Liver (tissue), 9 donors: Measurements from ENCODE around the gene UBE2S. TPM values are rescaled to one million over a fixed set of nuclear protein-coding genes. Genes with fewer than 3 reads are reported as not detected.

Experiments used
- DNase-seq: peaks from one replicate; pipeline ENCODE4 v3.0.0-alpha.2; 2017; ENCODE audit warnings: low spot score
- H3K27ac ChIP-seq, 2 donors: one replicate each; pipeline ENCODE4 v1.7.0; 2013; ENCODE audit warnings: inconsistent platforms in 2 of 2, low read length in 2 of 2, control low read depth in 1 of 2, low read depth in 1 of 2, mild to moderate bottlenecking in 1 of 2
- H3K27me3 ChIP-seq, 4 donors: one replicate each; pipeline versions ENCODE4 v1.6.1 to v1.7.0; 2013; ENCODE audit warnings: low read length in 3 of 4, inconsistent platforms in 1 of 4, mild to moderate bottlenecking in 1 of 4, moderate library complexity in 1 of 4; ENCODE audit not compliant: control insufficient read depth in 4 of 4, insufficient read depth in 4 of 4
- H3K36me3 ChIP-seq, 4 donors: one replicate each; pipeline versions ENCODE4 v1.6.1 to v1.7.0; 2013; ENCODE audit warnings: low read length in 3 of 4, mild to moderate bottlenecking in 3 of 4, low read depth in 1 of 4, moderate library complexity in 1 of 4; ENCODE audit not compliant: control insufficient read depth in 4 of 4, insufficient read depth in 3 of 4
- H3K4me1 ChIP-seq, 4 donors: one replicate each; pipeline versions ENCODE4 v1.6.1 to v1.7.0; 2013; ENCODE audit warnings: low read length in 3 of 4, mild to moderate bottlenecking in 3 of 4, moderate library complexity in 1 of 4; ENCODE audit not compliant: control insufficient read depth in 4 of 4, insufficient read depth in 4 of 4
- H3K4me3 ChIP-seq, 3 donors: one replicate each; pipeline versions ENCODE4 v1.6.1 to v1.7.0; 2013; ENCODE audit warnings: low read length in 3 of 3, control low read depth in 1 of 3, low read depth in 1 of 3, mild to moderate bottlenecking in 1 of 3
- H3K9ac ChIP-seq, 2 donors: one replicate each; pipeline ENCODE4 v1.7.0; 2013; ENCODE audit warnings: low read length in 2 of 2, mild to moderate bottlenecking in 2 of 2, moderate library complexity in 2 of 2, control low read depth in 1 of 2, low read depth in 1 of 2
- H3K9me3 ChIP-seq, 4 donors: one replicate each; pipeline versions ENCODE4 v1.6.1 to v1.7.0; 2013; ENCODE audit warnings: low read length in 3 of 4; ENCODE audit not compliant: control insufficient read depth in 4 of 4
- ATF3 ChIP-seq: IDR thresholded peaks from 2 replicates; pipeline ENCODE4 v1.6.1; 2016; ENCODE audit warnings: antibody characterized with exemption
- EGR1 ChIP-seq, 2 donors: IDR thresholded peaks; 2 replicates each; pipeline ENCODE4 v1.6.1; 2016 to 2018; ENCODE audit warnings: antibody characterized with exemption in 2 of 2, low read depth in 2 of 2
- FOXA2 ChIP-seq: IDR thresholded peaks from 2 replicates; pipeline ENCODE4 v1.6.1; 2016; ENCODE audit warnings: antibody characterized with exemption
- GABPA ChIP-seq, 2 donors: IDR thresholded peaks in 1 of 2; conservative IDR thresholded peaks in 1 of 2; 2 replicates each; pipeline ENCODE4 v1.6.1; 2016; ENCODE audit warnings: antibody characterized with exemption in 2 of 2, mild to moderate bottlenecking in 1 of 2, moderate library complexity in 1 of 2
- HNF4A ChIP-seq, 2 donors: conservative IDR thresholded peaks; 2 replicates each; pipeline ENCODE4 v1.6.1; 2016; ENCODE audit warnings: antibody characterized with exemption in 2 of 2, mild to moderate bottlenecking in 2 of 2
- HNF4G ChIP-seq: IDR thresholded peaks from 2 replicates; pipeline ENCODE4 v1.6.1; 2016; ENCODE audit warnings: antibody characterized with exemption
- JUND ChIP-seq, 2 donors: IDR thresholded peaks; 2 replicates each; pipeline ENCODE4 v1.6.1; 2016; ENCODE audit warnings: antibody characterized with exemption in 2 of 2
- MAX ChIP-seq: IDR thresholded peaks from 2 replicates; pipeline ENCODE4 v1.6.1; 2016; ENCODE audit warnings: antibody characterized with exemption
- NR2F2 ChIP-seq: IDR thresholded peaks from 2 replicates; pipeline ENCODE4 v1.6.1; 2016; ENCODE audit warnings: antibody characterized with exemption
- REST ChIP-seq: IDR thresholded peaks from 2 replicates; pipeline ENCODE4 v1.6.1; 2016; ENCODE audit warnings: antibody characterized with exemption, mild to moderate bottlenecking
- RXRA ChIP-seq, 2 donors: IDR thresholded peaks; 2 replicates each; pipeline ENCODE4 v1.6.1; 2017 to 2018; ENCODE audit warnings: antibody characterized with exemption in 2 of 2, mild to moderate bottlenecking in 1 of 2
- SP1 ChIP-seq: IDR thresholded peaks from 2 replicates; pipeline ENCODE4 v1.6.1; 2018; ENCODE audit warnings: antibody characterized with exemption, mild to moderate bottlenecking
- TAF1 ChIP-seq: conservative IDR thresholded peaks from 2 replicates; pipeline ENCODE4 v1.6.1; 2016; ENCODE audit warnings: antibody characterized with exemption, mild to moderate bottlenecking
- YY1 ChIP-seq: IDR thresholded peaks from 2 replicates; pipeline ENCODE4 v1.6.1; 2016; ENCODE audit warnings: antibody characterized with exemption, mild to moderate bottlenecking
- ZBTB33 ChIP-seq: IDR thresholded peaks from 2 replicates; pipeline ENCODE4 v1.6.1; 2016; ENCODE audit warnings: antibody characterized with exemption
- WGBS: extraction: QIAGEN DNeasy Blood & Tissue Kit; methylation state at CpG from one replicate; pipeline ENCODE4 v1.1.7; 2013; 5-methylcytosine and 5-hydroxymethylcytosine counted together
- polyA plus RNA-seq, 2 donors: library from polyadenylated mRNA; stranded (reverse) in 1 of 2; unstranded in 1 of 2; fragments of 200-250 nt in 1 of 2; fragments of >200 nt in 1 of 2; fragmentation: Nextera tagmentation in 1 of 2; extraction: Ambion mirVana in 1 of 2; gene quantifications; one replicate each; pipeline versions ENCODE4 v1.2.1 to v1.2.3, GENCODE V29; 2013 to 2015
- total RNA-seq, 2 donors: library from RNA; depleted of rRNA; stranded (reverse); fragments of >200 nt; gene quantifications; one replicate each; pipeline ENCODE4 v1.2.3, GENCODE V29; 2014
- donor health status: healthy.
- donor health status: healthy.
- donor health status: healthy.
- donor health status: healthy.
- donor health status: healthy.

UBE2S gene
- total and polyA plus RNA-seq, 4 donors, result 5.2 to 95.2 (median 6.8) TPM

- peaks cover 0 to 7% (median under 1%) of the 10 kb centered on the region in 4 donors for H3K27me3 ChIP-seq
Observed at GRCh38 chr19:55366790-55367189, 40.8 kb downstream of the UBE2S start.

GRCh38 chr19:55365964-55366363, 41.6 kb downstream of the UBE2S start:
- Histone ChIP-seq H3K27me3 (peaks cover 0 to 5% (median under 1%) of the 10 kb centered on the region in 4 donors), H3K36me3 (no peaks in the 10 kb centered on the region), H3K9ac (no peak overlapping the region), H3K4me1 (peaks cover 0 to 9% (median 1%) of the 10 kb centered on the region in 4 donors), H3K27ac (no peak overlapping the region), H3K4me3 (no peak overlapping the region), H3K9me3 (no peaks in the 10 kb centered on the region)
- no peak for TF ChIP-seq GABPA (IDR thresholded peaks at IDR 0.05 in 1 of 2, conservative IDR thresholded peaks at IDR 0.05 in 1 of 2)
- TF ChIP-seq MAX, result no peak
- TF ChIP-seq JUND (IDR thresholded peaks at IDR 0.05), result no peak
- no peak for TF ChIP-seq HNF4A (conservative IDR thresholded peaks at IDR 0.05)
- TF ChIP-seq HNF4G, result no peak
- TF ChIP-seq REST, result no peak
- no peak for TF ChIP-seq ZBTB33
- TF ChIP-seq TAF1, result no peak
- no peak for TF ChIP-seq YY1
- TF ChIP-seq ATF3, result no peak
- no peak for TF ChIP-seq FOXA2
- TF ChIP-seq RXRA (IDR thresholded peaks at IDR 0.05), result no peak
- no peak for DNase-seq
- WGBS, result 72% methylated on average over 19 of the region's 19 CpGs

More at GRCh38 chr19:55366790-55367189, 40.8 kb downstream of the UBE2S start:
- H3K9me3 ChIP-seq, result no peaks in the 10 kb centered on the region
- TF ChIP-seq EGR1 (IDR thresholded peaks at IDR 0.05; ENCODE audit: low read depth in 2 of 2), result no peak
- no peak for TF ChIP-seq NR2F2
- no peak for TF ChIP-seq YY1
- TF ChIP-seq HNF4A (conservative IDR thresholded peaks at IDR 0.05), result no peak
- no peak for TF ChIP-seq SP1
- no peak for TF ChIP-seq GABPA (IDR thresholded peaks at IDR 0.05 in 1 of 2, conservative IDR thresholded peaks at IDR 0.05 in 1 of 2)
- no peak for TF ChIP-seq MAX
- TF ChIP-seq REST, result no peak
- no peak for TF ChIP-seq ATF3
- TF ChIP-seq HNF4G, result no peak
- no peak overlapping the region for H3K4me3 ChIP-seq
- H3K36me3 ChIP-seq, result no peaks in the 10 kb centered on the region
- H3K27ac ChIP-seq, result no peak overlapping the region
- no peak for DNase-seq
- 65% methylated on average over 3 of the region's 3 CpGs for WGBS
- peaks cover 0 to 9% (median 1%) of the 10 kb centered on the region in 4 donors for H3K4me1 ChIP-seq
- no peak overlapping the region for H3K9ac ChIP-seq
